Erythroblast (primary cell): Measurements from ENCODE around the gene TNRC6B.

ENCODE experiments used
- GATA1 ChIP-seq: IDR thresholded peaks from 2 replicates; pipeline ENCODE4 v1.6.1; 2011; ENCODE audit warnings: low read depth, mild to moderate bottlenecking, control low read depth, low read length, moderate library complexity
- POLR2A ChIP-seq: IDR thresholded peaks from 2 replicates; pipeline ENCODE4 v1.6.1; 2011; ENCODE audit warnings: mild to moderate bottlenecking, low read length

DNA sequence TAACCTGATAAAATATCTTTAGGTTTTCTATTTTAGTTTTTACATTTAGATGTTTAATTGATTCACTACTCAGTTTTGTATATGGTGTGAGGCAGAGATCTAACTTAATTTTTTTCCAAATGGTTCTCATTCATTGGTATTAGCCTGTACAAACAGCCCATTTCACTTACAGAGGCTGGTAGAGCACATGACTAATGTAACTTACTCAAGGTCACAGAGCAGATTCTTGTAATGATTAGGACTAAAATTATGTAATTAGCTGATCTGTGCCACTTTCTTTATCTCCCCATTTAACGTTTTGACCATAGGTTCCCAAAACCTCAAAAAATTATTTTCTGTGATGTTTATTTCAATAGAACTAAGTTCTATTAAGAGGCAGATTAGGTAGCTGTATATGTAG is 16.5 kb upstream of the TNRC6B start:
- TF ChIP-seq POLR2A (no peak), GATA1 (no peak)
